IPS-15b (cell line): ENCODE results near the gene ATP2A2.

Source experiments
- H3K27me3 ChIP-seq: one replicate; pipeline ENCODE4 v1.6.1; 2013; ENCODE audit warnings: low read length; ENCODE audit not compliant: control insufficient read depth, insufficient read depth
- H3K36me3 ChIP-seq: one replicate; pipeline ENCODE4 v1.6.1; 2013; ENCODE audit warnings: low read length; ENCODE audit not compliant: control insufficient read depth, insufficient read depth
- H3K4me1 ChIP-seq: one replicate; pipeline ENCODE4 v1.6.1; 2013; ENCODE audit warnings: mild to moderate bottlenecking, low read length; ENCODE audit not compliant: control insufficient read depth, insufficient read depth
- H3K4me3 ChIP-seq: one replicate; pipeline ENCODE4 v1.5.1; 2013; ENCODE audit warnings: low read depth, low read length
- H3K9ac ChIP-seq: one replicate; pipeline ENCODE4 v1.6.1; 2013; ENCODE audit warnings: low read depth, mild to moderate bottlenecking, low read length
- H3K9me3 ChIP-seq: one replicate; pipeline ENCODE4 v1.6.1; 2013; ENCODE audit warnings: mild to moderate bottlenecking, low read length; ENCODE audit not compliant: control insufficient read depth, insufficient read depth

ATP2A2 gene

DNA sequence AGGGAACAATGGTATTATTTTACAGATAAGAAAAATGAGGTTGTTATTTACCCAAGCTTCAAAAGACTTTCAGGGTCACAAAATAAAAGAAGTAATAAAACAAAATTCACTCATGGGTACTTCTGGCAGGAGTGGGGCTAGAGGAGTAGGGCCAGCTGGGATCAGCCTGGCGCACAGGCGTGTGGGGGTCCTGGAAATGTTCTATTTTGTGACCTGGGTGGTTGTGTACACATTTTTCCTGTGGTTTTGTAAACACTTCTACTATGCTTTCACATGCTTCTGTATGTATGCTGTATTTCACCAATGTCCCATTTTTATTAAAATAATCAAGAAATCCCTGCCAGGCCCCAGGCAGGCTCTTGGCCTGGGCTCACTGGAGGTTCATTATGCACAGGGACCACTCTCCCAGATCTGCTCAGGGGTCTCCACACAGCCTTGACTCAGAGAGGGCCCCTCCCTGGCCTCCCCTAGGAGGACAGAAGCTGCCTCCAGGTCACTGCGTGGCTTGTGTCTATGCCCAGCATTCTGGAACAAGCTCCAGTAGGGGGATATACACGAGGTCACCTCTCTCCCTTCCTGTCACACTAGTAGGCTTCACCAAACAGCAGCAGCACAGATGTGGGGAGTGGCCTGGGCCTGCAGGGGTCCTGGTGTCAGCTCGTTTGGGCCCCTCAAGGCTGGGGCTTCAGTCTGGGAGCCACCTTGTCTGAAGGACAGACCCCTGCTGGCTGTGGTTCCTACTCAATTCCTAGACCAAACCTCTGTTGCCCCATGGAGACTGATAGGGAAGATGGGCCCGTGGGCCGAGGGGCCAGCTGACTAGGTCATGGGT is 84.7 kb downstream of the ATP2A2 start:
- Histone ChIP-seq H3K36me3 (no peaks in the 10 kb centered on the region), H3K9ac (no peak overlapping the region), H3K27me3 (no peaks in the 10 kb centered on the region), H3K4me3 (no peak overlapping the region), H3K9me3 (no peaks in the 10 kb centered on the region), H3K4me1 (no peaks in the 10 kb centered on the region)

DNA sequence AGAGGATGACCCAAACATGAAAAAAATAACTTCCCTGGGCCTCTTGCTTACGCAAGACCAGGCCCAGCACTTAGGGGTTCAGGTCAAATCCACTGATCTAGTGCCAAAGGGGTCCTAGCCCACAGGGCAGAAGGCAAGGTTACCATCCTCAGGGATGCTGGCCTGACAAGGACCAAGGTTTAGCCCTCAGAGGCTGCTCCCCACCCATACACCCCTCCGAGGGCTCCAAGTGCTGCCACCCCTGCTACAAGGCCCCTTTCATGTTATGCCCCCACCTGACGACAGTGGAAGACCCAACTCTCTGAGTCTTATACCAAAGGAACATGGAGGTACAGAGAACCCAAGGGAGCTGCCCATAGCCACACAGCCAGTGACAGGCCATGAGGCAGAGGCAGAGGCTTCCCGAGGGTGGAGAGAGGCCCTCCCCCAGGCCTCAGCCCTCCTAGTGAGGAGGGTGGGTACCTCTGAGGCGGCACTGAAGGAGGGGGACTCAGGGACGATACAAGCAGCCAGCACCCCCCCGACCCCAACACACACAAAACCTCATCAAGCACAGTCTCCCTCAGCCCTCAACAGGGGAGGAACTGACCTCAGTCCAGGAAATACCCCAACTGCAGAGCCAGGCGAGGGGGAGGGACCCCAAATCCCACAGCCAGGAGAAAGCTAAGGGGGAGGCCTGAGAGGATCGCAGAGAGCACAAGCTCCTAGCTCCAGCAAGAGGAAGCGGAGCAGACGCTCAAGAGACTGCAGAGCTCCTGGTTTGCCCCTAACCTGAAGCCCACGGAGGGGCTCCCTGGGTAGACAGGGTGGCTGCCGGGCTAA is 85.5 kb downstream of the ATP2A2 start:
- Histone ChIP-seq H3K4me1 (no peaks in the 10 kb centered on the region), H3K9ac (no peak overlapping the region)

DNA sequence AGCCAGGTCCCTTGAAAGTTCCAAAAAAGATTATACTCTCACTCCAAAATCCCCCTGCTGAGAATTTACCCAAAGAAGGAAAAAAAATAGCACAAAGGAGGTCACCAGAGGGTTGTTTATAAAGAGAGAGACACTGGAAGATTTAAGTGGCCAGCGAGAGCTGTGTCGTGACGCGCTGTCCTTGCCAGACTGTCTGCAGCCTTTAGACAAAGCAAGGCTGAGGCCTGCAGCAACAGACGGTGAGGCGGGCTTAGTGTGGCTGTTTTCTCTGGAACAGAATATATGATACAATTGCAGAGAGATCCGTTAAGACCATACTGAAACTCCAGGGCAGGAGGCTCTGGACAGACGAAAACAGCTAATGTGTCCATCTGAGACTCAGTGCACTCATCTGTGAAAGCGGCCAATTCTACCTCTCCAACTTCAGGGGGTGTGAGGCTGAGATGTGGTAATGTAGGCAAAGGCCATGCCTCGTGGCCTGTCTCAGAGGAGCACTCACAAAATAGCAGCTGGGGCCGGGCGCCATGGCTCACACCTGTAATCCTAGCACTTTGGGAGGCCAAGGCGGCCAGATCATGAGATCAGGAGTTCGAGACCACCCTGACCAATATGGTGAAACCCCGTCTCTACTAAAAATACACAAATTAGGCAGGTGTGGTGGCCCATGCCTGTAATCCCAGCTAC is 86.3 kb downstream of the ATP2A2 start:
- Histone ChIP-seq H3K4me1 (no peaks in the 10 kb centered on the region), H3K27me3 (no peaks in the 10 kb centered on the region), H3K9ac (no peak overlapping the region), H3K36me3 (peaks cover 10% of the 10 kb centered on the region), H3K9me3 (no peaks in the 10 kb centered on the region), H3K4me3 (no peak overlapping the region)

More for the DNA sequence above, 85.5 kb downstream of the ATP2A2 start:
- peaks cover 2% of the 10 kb centered on the region for H3K36me3 ChIP-seq
- no peaks in the 10 kb centered on the region for H3K27me3 ChIP-seq
- H3K9me3 ChIP-seq, result no peaks in the 10 kb centered on the region
- no peak overlapping the region for H3K4me3 ChIP-seq

DNA sequence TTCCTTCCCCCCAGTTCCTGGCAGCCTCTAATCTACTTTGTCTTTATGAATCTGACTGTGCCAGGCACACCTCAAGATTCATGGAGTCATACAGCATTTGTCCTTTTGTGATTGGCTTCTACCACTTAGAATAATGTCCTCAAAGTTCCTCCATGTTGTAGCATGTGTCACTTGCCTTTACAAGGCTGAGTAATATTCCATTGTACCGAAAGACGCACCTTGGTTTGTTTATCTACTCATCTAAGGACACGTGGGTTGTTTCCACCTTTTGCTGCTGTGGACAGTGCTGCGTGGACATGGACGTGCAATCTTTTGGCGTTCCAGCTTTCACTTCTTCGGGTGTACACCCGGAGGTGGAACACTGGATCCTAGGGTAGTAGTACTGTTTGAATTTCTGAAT is 88.9 kb downstream of the ATP2A2 start:
- no peak overlapping the region for H3K4me3 ChIP-seq
- H3K9me3 ChIP-seq, result no peaks in the 10 kb centered on the region
- H3K4me1 ChIP-seq, result no peaks in the 10 kb centered on the region
- no peak overlapping the region for H3K9ac ChIP-seq
- H3K36me3 ChIP-seq, result peaks cover 24% of the 10 kb centered on the region
- H3K27me3 ChIP-seq, result no peaks in the 10 kb centered on the region

DNA sequence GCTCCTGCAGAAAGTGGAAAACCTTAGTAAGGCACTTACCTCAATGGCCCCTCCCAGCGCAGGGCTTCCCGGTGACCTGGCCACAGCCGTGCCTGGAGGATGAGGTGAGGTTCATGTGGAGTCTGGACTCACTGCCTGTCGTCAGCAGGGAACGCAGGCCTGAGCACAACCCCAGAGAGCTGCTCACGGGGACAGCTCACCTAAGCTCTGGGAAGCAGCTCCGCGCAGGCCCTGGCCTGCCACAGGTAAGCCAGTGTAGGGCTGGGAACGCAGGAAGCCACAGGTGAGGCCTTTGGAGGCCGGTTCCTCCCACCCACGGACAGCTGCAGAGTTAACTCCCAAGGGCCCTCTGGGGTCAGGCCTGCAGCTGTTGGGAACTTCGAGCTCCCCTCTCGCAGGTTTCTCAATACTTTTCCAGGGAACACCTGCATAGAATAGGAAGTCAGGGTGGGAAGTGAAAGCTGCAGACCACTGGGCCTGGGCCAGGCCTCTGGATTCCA is 89.7 kb downstream of the ATP2A2 start:
- H3K4me3 ChIP-seq, result no peak overlapping the region
- no peaks in the 10 kb centered on the region for H3K4me1 ChIP-seq
- H3K36me3 ChIP-seq, result peaks cover 32% of the 10 kb centered on the region
- no peaks in the 10 kb centered on the region for H3K9me3 ChIP-seq
- no peaks in the 10 kb centered on the region for H3K27me3 ChIP-seq
- H3K9ac ChIP-seq, result no peak overlapping the region

DNA sequence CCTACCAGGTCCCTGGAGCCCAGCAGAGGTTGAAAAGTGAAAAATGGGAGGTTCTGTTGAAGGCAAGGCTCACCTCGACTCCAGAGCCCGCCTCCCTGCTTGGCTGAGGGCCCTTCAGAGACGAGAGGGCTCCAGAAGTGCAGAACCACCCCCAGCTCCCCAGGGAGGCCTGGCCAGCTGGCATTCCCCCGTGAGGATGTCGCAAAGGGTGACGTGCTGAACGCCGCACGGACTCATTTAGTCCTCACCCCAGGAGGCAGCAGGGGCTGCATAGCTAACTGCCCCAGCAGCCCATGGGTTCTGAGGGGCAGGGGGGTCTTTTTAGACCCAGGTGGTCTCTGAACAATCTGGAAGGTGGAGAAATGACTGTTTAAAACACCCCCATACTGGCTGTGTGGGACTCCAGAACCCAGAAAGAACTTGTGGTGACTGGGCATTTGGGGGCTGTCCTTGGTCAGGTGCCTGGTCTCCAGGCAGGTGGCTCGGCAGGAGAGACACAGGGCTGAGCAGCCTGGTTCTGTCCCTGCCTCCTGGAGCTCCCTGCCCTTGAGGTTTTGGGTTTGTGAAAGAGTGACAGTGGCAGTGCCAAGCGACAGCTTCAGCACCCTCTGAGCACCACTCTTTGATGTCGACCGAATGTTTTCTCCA is 90.5 kb downstream of the ATP2A2 start:
- no peaks in the 10 kb centered on the region for H3K4me1 ChIP-seq
- H3K9ac ChIP-seq, result no peak overlapping the region
- H3K27me3 ChIP-seq, result no peaks in the 10 kb centered on the region
- H3K36me3 ChIP-seq, result peaks cover 36% of the 10 kb centered on the region
- H3K9me3 ChIP-seq, result no peaks in the 10 kb centered on the region
- no peak overlapping the region for H3K4me3 ChIP-seq

DNA sequence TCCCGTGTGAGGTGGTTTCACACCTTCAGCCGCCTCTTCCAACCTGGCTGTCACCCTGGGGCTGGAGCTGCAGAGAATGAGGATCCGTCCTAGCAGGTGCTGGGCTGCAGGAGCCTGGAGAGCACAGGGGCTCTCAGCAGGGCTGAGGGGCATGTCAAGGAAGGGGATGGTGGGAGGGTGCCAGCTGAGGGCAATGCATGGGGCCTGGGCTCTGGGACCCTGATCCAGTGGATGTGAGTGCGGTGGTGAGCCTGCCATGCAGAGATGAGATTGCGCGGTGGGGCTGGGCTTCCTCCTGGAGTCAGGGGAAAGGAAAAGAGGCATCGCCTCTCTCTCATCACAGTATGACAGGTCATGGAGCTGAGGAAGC is 91.0 kb downstream of the ATP2A2 start:
- no peak overlapping the region for H3K4me3 ChIP-seq
- no peaks in the 10 kb centered on the region for H3K9me3 ChIP-seq
- no peaks in the 10 kb centered on the region for H3K4me1 ChIP-seq
- H3K9ac ChIP-seq, result no peak overlapping the region
- peaks cover 37% of the 10 kb centered on the region for H3K36me3 ChIP-seq
- H3K27me3 ChIP-seq, result no peaks in the 10 kb centered on the region

DNA sequence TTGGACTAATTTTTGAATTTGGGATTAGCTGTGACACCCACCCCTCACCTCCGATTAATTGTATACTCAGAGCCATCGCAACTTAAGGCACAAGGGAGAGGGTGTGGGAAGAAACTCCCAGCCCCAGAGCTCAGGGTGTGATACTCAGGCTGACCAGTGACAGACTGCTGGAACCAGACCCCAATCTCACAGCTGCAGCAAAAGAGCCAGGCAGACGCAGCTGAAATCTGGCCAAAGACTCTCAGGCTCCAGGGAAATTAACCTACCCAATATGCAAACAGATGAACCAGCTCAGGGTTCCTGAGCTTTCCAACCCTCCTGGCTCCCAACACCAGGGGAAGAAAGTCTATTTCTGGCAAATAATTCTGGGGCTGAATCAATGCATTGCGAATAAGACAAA is 92.0 kb downstream of the ATP2A2 start:
- peaks cover 46% of the 10 kb centered on the region for H3K36me3 ChIP-seq
- H3K27me3 ChIP-seq, result no peaks in the 10 kb centered on the region
- H3K4me3 ChIP-seq, result no peak overlapping the region
- no peak overlapping the region for H3K9ac ChIP-seq
- no peaks in the 10 kb centered on the region for H3K9me3 ChIP-seq
- no peaks in the 10 kb centered on the region for H3K4me1 ChIP-seq

DNA sequence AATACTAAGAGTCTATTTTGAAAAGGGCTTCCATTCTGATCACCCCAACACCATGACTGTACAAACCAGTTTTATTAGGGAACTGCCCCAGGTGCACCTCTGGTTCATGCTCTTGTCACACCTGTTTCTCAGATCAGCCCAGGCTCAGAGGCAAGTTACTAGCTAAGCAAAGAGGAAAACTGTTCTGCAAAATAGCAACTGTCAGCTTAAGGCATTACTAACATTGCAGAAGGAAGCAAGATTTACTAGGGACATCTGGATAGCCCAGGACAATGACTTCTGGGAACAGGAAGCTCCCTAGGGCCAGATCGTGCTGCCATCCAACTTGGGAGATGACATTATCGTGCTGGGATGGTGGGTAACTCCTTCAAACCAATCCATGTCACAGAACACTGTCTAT is 92.4 kb downstream of the ATP2A2 start:
- H3K9me3 ChIP-seq, result no peaks in the 10 kb centered on the region
- H3K4me3 ChIP-seq, result no peak overlapping the region
- peaks cover 50% of the 10 kb centered on the region for H3K36me3 ChIP-seq
- no peak overlapping the region for H3K9ac ChIP-seq
- H3K4me1 ChIP-seq, result no peaks in the 10 kb centered on the region
- no peaks in the 10 kb centered on the region for H3K27me3 ChIP-seq

DNA sequence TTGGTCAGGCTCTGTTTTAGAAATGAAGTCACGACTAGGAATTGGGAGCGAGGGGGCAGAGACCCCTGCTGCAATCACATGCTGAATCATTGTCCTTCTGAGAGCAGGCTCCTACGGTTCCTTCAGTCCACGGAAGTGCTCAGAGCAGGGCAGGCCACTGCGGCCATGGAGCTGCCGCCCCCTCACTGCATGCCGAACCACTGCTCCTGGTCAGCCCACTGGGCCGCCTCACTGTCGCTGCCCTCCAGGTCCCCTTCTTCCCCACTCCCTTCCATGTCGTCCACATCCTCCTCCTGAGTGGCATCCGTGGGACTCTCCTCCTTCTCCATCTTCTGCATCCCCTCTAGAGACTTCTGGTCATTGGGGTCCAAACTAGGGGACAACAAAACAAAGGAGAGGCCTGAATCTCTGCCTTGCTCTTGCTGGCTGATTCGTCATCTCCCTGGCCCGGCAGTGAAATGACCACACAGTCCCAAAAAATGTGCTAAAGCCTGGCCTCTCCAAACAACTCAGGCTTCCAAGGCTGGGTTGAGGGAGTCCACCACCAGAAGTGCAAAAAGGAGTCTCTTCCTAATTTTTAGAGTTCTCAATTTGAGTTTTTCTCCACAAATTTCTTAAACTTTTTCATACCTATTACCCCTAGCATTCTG is 93.0 kb downstream of the ATP2A2 start:
- Histone ChIP-seq H3K36me3 (peaks cover 55% of the 10 kb centered on the region), H3K9me3 (no peaks in the 10 kb centered on the region)

More for the DNA sequence above, 93.0 kb downstream of the ATP2A2 start:
- H3K4me3 ChIP-seq, result no peak overlapping the region
- no peak overlapping the region for H3K9ac ChIP-seq
- no peaks in the 10 kb centered on the region for H3K4me1 ChIP-seq
- H3K27me3 ChIP-seq, result no peaks in the 10 kb centered on the region
